ENCODE measurements around the gene GTF2H3.

Gene GTF2H3

GRCh38 chr12:123648401-123648800 is 14.8 kb downstream of the GTF2H3 start:
- H3K4me3 ChIP-seq (ENCODE audit: low read depth, low read length) = no peak overlapping the region
- no peak for DNase-seq (ENCODE audit: low read depth)
- TF ChIP-seq POLR2A (IDR thresholded peaks at IDR 0.05; ENCODE audit: extremely low read depth, insufficient read length) (no peak), MYC (IDR thresholded peaks at IDR 0.05; ENCODE audit: low read depth, low read length) (no peak), CTCF (IDR thresholded peaks at IDR 0.05; ENCODE audit: low read depth, low read length) (no peak), MAX (IDR thresholded peaks at IDR 0.05; ENCODE audit: low read depth, low read length) (no peak)

- H3K4me3 ChIP-seq (ENCODE audit: low read depth, low read length) = no peak overlapping the region
- no peak for TF ChIP-seq MYC (IDR thresholded peaks at IDR 0.05; ENCODE audit: low read depth, low read length)
- no peak for TF ChIP-seq POLR2A (IDR thresholded peaks at IDR 0.05; ENCODE audit: extremely low read depth, insufficient read length)
- TF ChIP-seq MAX (IDR thresholded peaks at IDR 0.05; ENCODE audit: low read depth, low read length) = no peak
- TF ChIP-seq CTCF (IDR thresholded peaks at IDR 0.05; ENCODE audit: low read depth, low read length) = no peak
- no peak for DNase-seq (ENCODE audit: low read depth)
Observed at GRCh38 chr12:123654129-123654701, 20.6 kb downstream of the GTF2H3 start.

GRCh38 chr12:123655420-123655819 is 21.8 kb downstream of the GTF2H3 start:
- no peak overlapping the region for H3K4me3 ChIP-seq (ENCODE audit: low read depth, low read length)
- no peak for TF ChIP-seq CTCF (IDR thresholded peaks at IDR 0.05; ENCODE audit: low read depth, low read length)
- DNase-seq (ENCODE audit: low read depth) = no peak

- DNase-seq (ENCODE audit: low read depth) = no peak
- H3K4me3 ChIP-seq (ENCODE audit: low read depth, low read length) = no peak overlapping the region
- no peak for TF ChIP-seq MAX (IDR thresholded peaks at IDR 0.05; ENCODE audit: low read depth, low read length)
- no peak for TF ChIP-seq MYC (IDR thresholded peaks at IDR 0.05; ENCODE audit: low read depth, low read length)
- TF ChIP-seq CTCF (IDR thresholded peaks at IDR 0.05; ENCODE audit: low read depth, low read length) = no peak
- no peak for TF ChIP-seq POLR2A (IDR thresholded peaks at IDR 0.05; ENCODE audit: extremely low read depth, insufficient read length)
Observed at GRCh38 chr12:123656392-123656791, 22.8 kb downstream of the GTF2H3 start.

- TF ChIP-seq CTCF (IDR thresholded peaks at IDR 0.05; ENCODE audit: low read depth, low read length) (no peak), MYC (IDR thresholded peaks at IDR 0.05; ENCODE audit: low read depth, low read length) (no peak), MAX (IDR thresholded peaks at IDR 0.05; ENCODE audit: low read depth, low read length) (no peak), POLR2A (IDR thresholded peaks at IDR 0.05; ENCODE audit: extremely low read depth, insufficient read length) (no peak)
- no peak for DNase-seq (ENCODE audit: low read depth)
- no peak overlapping the region for H3K4me3 ChIP-seq (ENCODE audit: low read depth, low read length)
Observed at GRCh38 chr12:123657211-123657610, 23.6 kb downstream of the GTF2H3 start.

All from NB4 (cell line).